SK-N-MC (cell line): Measurements from ENCODE around the gene SPINDOC.

Experiments used
- EZH2 ChIP-seq: fragments of 200-600 bp; sonication (generic); IDR thresholded peaks from one replicate; pipeline ENCODE4 v1.6.1; 2017; ENCODE audit warnings: antibody characterized with exemption
- FOXP2 ChIP-seq: optimal IDR thresholded peaks from 2 replicates; pipeline ENCODE3; 2011; ENCODE audit warnings: mild to moderate bottlenecking, moderate library complexity; ENCODE audit not compliant: insufficient read depth; ENCODE audit errors: extremely low read length, control extremely low read depth
- POLR2AphosphoS5 ChIP-seq: IDR thresholded peaks from 2 replicates; pipeline ENCODE4 v1.6.1; 2012; ENCODE audit warnings: mild to moderate bottlenecking, low read depth, low read length, borderline replicate concordance

DNA sequence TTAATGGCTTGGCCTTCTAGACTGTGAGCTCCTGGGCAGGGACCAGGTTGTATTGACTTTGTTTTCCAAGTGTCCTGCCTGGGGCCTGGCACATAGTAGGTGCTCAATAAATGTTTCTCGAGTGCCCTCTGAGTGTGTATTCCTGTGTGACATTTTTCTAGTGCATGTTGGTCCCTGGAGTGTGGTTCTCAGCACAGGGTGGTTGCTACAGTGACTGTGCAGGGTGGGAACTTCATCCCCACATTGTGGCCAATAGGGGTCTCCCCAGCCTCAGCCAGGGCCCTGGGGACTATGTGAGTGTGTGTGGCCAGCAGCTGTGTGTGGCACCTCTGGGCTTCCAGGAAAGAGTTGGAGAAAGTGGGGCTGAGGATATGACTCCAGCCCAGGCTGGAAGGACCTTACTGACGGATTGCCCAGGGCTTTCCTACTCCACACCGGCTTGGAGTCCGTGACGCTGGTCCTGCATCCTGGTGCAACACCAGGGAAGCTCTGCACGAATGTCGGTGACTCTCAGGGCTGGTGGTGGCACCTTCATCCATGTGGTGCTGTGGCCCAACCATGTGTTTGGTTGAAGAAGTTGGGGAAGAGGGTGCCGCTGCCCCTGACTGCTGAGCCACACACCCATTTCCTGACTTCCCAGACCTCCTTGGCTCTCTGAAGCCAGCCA lies 16.7 kb downstream of the SPINDOC start:
- TF ChIP-seq EZH2 (no peak), POLR2AphosphoS5 (no peak), FOXP2 (no peak)
